IPS DF 6.9 (cell line): ENCODE measurements around the gene STIMATE.

Experiments
- DNase-seq: peaks from one replicate; pipeline ENCODE4 v3.0.0-alpha.2; 2013; ENCODE audit warnings: low read depth, low spot score
- H3K27ac ChIP-seq: one replicate; pipeline ENCODE4 v1.5.1; 2013; ENCODE audit warnings: low read length, control low read depth
- H3K27me3 ChIP-seq: 2 replicates; pipeline ENCODE4 v1.6.1; 2013; ENCODE audit warnings: mild to moderate bottlenecking, low read length; ENCODE audit not compliant: control insufficient read depth, insufficient read depth
- H3K36me3 ChIP-seq: 2 replicates; pipeline ENCODE4 v1.6.1; 2013; ENCODE audit warnings: low read length; ENCODE audit not compliant: control insufficient read depth, insufficient read depth
- H3K4me1 ChIP-seq: 2 replicates; pipeline ENCODE4 v1.6.1; 2013; ENCODE audit warnings: low read length; ENCODE audit not compliant: control insufficient read depth, insufficient read depth
- H3K4me3 ChIP-seq: 2 replicates; pipeline ENCODE4 v1.5.1; 2013; ENCODE audit warnings: mild to moderate bottlenecking, low read length
- H3K9me3 ChIP-seq: 2 replicates; pipeline ENCODE4 v1.6.1; 2013; ENCODE audit warnings: low read length, inconsistent platforms; ENCODE audit not compliant: control insufficient read depth, insufficient read depth
- WGBS: extraction: QIAGEN DNeasy Blood & Tissue Kit; methylation state at CpG from one replicate; pipeline ENCODE4 v1.1.7; 2013; ENCODE audit warnings: mixed read lengths, missing lambda C conversion rate; ENCODE audit not compliant: insufficient read length, insufficient coverage; 5-methylcytosine and 5-hydroxymethylcytosine counted together

Gene STIMATE

DNA sequence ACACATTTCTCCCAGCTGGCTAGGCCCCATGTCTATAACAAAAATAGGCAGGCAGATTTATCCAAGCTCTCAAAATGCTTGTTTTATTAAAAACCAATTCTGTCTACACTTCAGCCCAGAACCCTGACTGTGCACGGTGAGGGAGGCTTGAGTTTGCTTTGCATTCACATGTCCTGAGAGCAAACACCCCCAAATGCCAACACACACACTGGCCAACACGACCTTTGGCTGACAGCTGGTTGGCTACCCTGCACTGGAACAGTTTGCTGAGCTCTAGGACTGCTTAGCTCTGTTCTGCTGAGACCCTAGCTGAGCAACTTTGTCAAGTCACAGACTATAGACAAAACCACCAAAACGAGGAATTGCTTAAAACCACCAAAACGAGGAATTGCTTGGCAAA is 3.6 kb downstream of the STIMATE start:
- WGBS, result no CpG with 5 or more reads among the region's 4 CpGs
- H3K27ac ChIP-seq, result no peak overlapping the region
- H3K9me3 ChIP-seq, result no peaks in the 10 kb centered on the region
- H3K27me3 ChIP-seq, result no peaks in the 10 kb centered on the region
- H3K4me1 ChIP-seq, result no peaks in the 10 kb centered on the region
- no peaks in the 10 kb centered on the region for H3K36me3 ChIP-seq
- DNase-seq, result no peak
- H3K4me3 ChIP-seq, result no peak overlapping the region

- WGBS, result no CpG with 5 or more reads among the region's 8 CpGs
- DNase-seq, result no peak
- Histone ChIP-seq H3K27ac (no peak overlapping the region), H3K9me3 (no peaks in the 10 kb centered on the region), H3K27me3 (no peaks in the 10 kb centered on the region), H3K4me3 (no peak overlapping the region), H3K36me3 (no peaks in the 10 kb centered on the region), H3K4me1 (no peaks in the 10 kb centered on the region)
Measured at GRCh38 chr3:52892625-52893311, 4.6 kb downstream of the STIMATE start.

DNA sequence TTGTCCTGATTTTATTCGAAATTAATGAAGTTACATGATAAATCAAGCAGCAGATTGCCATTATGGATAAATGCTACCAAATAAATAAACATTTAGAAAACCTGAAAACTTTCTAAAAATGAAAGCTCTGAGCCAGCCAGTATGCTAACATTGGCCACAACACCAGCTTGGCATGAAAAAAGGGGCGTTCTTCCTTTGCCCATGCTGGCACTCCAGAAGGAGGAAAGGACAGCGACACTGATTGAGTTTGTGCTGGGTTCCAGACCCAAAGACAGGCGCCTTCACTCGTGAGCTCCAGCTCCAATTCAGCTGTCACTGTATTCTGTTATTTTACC is 5.1 kb downstream of the STIMATE start:
- no peak overlapping the region for H3K4me3 ChIP-seq
- no peaks in the 10 kb centered on the region for H3K9me3 ChIP-seq
- H3K27ac ChIP-seq, result no peak overlapping the region
- no peaks in the 10 kb centered on the region for H3K27me3 ChIP-seq
- no CpG with 5 or more reads among the region's 5 CpGs for WGBS
- H3K4me1 ChIP-seq, result no peaks in the 10 kb centered on the region
- no peak for DNase-seq
- no peaks in the 10 kb centered on the region for H3K36me3 ChIP-seq

- no peak for DNase-seq
- Histone ChIP-seq H3K27ac (no peak overlapping the region), H3K9me3 (no peaks in the 10 kb centered on the region), H3K4me1 (no peaks in the 10 kb centered on the region), H3K27me3 (no peaks in the 10 kb centered on the region), H3K4me3 (no peak overlapping the region), H3K36me3 (no peaks in the 10 kb centered on the region)
- WGBS, result no CpG with 5 or more reads among the region's 2 CpGs
Measured at GRCh38 chr3:52891615-52892081, 5.7 kb downstream of the STIMATE start.

- WGBS, result no CpG with 5 or more reads among the region's 9 CpGs
- Histone ChIP-seq H3K36me3 (no peaks in the 10 kb centered on the region), H3K4me1 (no peaks in the 10 kb centered on the region), H3K4me3 (no peak overlapping the region), H3K27ac (no peak overlapping the region), H3K27me3 (no peaks in the 10 kb centered on the region), H3K9me3 (no peaks in the 10 kb centered on the region)
- no peak for DNase-seq
Measured at GRCh38 chr3:52891164-52891563, 6.2 kb downstream of the STIMATE start.

- no peaks in the 10 kb centered on the region for H3K4me1 ChIP-seq
- no peaks in the 10 kb centered on the region for H3K36me3 ChIP-seq
- H3K4me3 ChIP-seq, result no peak overlapping the region
- no peak for DNase-seq
- no peak overlapping the region for H3K27ac ChIP-seq
- H3K9me3 ChIP-seq, result no peaks in the 10 kb centered on the region
- no CpG with 5 or more reads among the region's 5 CpGs for WGBS
- no peaks in the 10 kb centered on the region for H3K27me3 ChIP-seq
Measured at GRCh38 chr3:52890735-52891134, 6.6 kb downstream of the STIMATE start.

DNA sequence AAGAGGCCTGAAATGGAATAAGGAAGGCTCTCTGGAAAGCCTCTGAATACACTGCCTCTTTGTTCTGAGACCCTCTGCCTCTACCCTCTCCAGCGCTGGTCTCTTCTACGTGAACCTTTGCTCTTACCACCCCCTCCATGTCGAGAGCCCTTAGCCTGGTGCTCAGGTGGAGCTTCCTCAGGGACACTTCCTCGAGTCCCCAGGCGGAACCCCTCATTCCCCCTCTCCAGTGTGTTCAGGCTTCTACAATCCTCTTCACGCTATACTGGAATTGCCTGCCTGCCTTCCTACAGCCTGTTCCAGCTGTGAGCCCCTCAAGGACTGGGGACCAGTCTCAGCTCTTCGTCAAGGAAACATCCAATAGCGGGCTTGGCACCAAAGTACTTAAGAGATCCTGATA is 7.4 kb downstream of the STIMATE start:
- Histone ChIP-seq H3K27me3 (no peaks in the 10 kb centered on the region), H3K4me3 (no peak overlapping the region), H3K4me1 (no peaks in the 10 kb centered on the region), H3K9me3 (no peaks in the 10 kb centered on the region), H3K36me3 (no peaks in the 10 kb centered on the region), H3K27ac (no peak overlapping the region)
- no peak for DNase-seq
- WGBS, result no CpG with 5 or more reads among the region's 8 CpGs

GRCh38 chr3:52887166-52887565 is 10.2 kb downstream of the STIMATE start:
- H3K4me3 ChIP-seq, result no peak overlapping the region
- H3K27ac ChIP-seq, result no peak overlapping the region
- WGBS, result no CpG with 5 or more reads among the region's 4 CpGs

GRCh38 chr3:52886049-52886730 is 11.2 kb downstream of the STIMATE start:
- DNase-seq, result no peak
- no peaks in the 10 kb centered on the region for H3K36me3 ChIP-seq
- H3K9me3 ChIP-seq, result no peaks in the 10 kb centered on the region
- WGBS, result no CpG with 5 or more reads among the region's 5 CpGs
- no peak overlapping the region for H3K4me3 ChIP-seq
- no peak overlapping the region for H3K27ac ChIP-seq
- no peaks in the 10 kb centered on the region for H3K4me1 ChIP-seq
- H3K27me3 ChIP-seq, result no peaks in the 10 kb centered on the region

More at GRCh38 chr3:52887166-52887565, 10.2 kb downstream of the STIMATE start:
- DNase-seq, result no peak
- H3K27me3 ChIP-seq, result no peaks in the 10 kb centered on the region
- no peaks in the 10 kb centered on the region for H3K4me1 ChIP-seq
- no peaks in the 10 kb centered on the region for H3K36me3 ChIP-seq
- no peaks in the 10 kb centered on the region for H3K9me3 ChIP-seq

DNA sequence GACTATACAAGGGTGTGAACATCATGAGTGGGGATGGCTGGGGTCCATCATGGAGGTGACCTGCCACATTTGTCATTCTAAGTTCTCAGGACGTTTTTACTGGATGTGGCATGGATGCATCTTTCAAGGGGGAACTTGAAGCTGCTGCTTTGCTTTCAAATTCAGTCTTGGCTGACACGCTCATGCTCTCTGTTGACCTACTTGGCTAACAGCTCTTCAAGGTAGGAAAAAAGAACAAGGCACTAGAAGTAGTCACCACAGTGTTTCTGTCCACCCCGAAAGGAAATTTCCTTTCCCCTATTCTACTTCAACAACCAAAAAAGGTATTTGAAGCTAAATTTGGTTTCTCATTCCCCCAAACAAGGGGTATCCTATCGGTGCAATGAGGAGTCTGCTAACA is 15.0 kb downstream of the STIMATE start:
- no peak for DNase-seq
- Histone ChIP-seq H3K27ac (no peak overlapping the region), H3K4me3 (no peak overlapping the region), H3K36me3 (no peaks in the 10 kb centered on the region), H3K9me3 (no peaks in the 10 kb centered on the region), H3K27me3 (no peaks in the 10 kb centered on the region), H3K4me1 (no peaks in the 10 kb centered on the region)
- WGBS, result no CpG with 5 or more reads among the region's 4 CpGs

GRCh38 chr3:52881871-52882270 is 15.5 kb downstream of the STIMATE start:
- no peaks in the 10 kb centered on the region for H3K4me1 ChIP-seq
- H3K4me3 ChIP-seq, result no peak overlapping the region
- no peaks in the 10 kb centered on the region for H3K36me3 ChIP-seq
- no CpG with 5 or more reads among the region's 4 CpGs for WGBS
- no peaks in the 10 kb centered on the region for H3K27me3 ChIP-seq
- no peaks in the 10 kb centered on the region for H3K9me3 ChIP-seq
- no peak overlapping the region for H3K27ac ChIP-seq
- no peak for DNase-seq
